HG02970 (cell line): Measurements from ENCODE around the gene BDNF.
"Not testable (repeated sequence)": the region's sequence is repeated elsewhere in the genome, so short reads cannot be mapped to it uniquely, and the experiment has no call there.

Source experiments
- ATAC-seq: cut with Tn5 transposase; IDR thresholded peaks from one replicate; pipeline ENCODE4 v1.9.1; 2021; ENCODE audit warnings: mild to moderate bottlenecking, moderate library complexity, moderate number of reproducible peaks; ENCODE audit not compliant: unreplicated experiment, low FRiP score

BDNF gene

DNA sequence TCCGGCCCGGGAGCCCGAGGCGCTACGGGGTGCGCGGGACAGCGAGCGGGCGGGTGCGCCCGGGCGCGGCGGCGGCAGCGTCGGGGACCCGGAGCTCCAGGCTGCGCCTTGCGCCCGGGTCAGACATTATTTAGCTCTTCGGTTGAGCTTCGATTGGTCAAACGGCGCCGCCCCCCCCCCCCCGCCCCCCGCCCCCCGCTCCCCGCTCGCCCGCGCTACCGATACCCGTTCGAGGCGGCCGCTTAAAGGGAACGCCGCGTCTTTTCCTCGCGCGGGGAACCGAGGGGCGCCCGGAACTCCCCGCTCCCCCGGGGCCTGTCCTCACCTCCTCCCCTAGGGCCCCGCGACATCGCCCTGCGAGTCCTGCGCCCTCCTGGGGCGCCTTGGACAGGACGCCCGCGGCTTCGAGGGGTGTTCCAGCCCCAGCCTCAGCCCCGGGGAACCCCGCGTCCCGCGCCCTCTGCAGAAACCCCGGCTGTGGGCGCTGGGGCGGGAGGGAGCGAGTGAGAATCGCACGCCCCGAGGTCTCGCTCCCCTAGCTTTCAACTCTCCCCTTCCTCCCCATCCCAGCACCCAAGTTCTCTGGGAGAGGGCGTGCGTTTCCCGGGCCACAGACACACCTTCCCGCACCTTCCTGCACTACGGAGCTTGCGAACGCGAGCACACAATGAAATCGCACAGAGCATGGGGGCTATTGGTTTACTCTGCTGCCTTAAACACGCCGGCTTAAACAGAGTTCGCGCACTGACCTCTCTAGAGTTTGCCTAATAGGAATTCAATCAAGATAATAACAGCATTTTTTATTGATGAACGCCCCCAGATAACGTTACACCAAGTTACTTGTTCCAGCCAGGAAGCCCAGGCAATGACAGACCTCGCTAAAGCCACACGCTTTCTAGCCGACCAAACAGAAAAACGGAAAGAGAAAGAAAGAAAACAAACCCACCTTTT is at the start of gene BDNF:
Gene BDNF (minus strand): TSS at position 105 of the 951 bp plus-strand sequence. CDS start 41,891 bp downstream, outside the sequence.
- no peak for ATAC-seq

DNA sequence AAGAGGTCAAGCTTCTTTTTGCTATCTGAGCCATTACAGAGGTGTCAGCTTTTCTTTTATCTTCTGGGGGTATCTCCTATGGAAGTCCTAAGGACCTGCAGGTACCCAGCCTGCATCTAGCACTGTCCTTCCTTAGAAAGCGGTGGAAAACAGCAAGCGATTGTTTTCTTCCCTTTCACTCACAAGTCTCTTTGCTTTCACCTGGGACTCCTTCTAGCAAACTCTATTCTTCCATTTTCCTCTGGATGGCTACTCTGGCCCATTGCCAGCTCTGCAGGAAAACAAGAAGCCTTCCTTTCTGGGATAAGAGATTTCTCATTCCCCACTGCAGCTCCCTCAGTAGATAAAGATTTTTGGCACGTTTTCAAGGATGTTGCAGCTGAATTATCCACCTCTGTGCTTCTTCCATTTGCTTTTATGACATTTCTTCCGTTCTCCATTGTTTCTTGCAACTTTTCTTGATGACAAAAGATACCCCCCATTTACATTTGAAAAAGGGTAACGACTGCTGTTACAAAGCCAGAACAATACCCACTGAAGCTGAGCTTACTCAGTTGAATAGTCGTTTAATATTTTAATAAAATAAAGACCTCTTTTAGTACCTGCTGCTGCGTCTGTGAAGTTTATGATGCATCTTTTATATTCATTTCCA is 40.2 kb upstream of the BDNF start:
- ATAC-seq, result no peak

DNA sequence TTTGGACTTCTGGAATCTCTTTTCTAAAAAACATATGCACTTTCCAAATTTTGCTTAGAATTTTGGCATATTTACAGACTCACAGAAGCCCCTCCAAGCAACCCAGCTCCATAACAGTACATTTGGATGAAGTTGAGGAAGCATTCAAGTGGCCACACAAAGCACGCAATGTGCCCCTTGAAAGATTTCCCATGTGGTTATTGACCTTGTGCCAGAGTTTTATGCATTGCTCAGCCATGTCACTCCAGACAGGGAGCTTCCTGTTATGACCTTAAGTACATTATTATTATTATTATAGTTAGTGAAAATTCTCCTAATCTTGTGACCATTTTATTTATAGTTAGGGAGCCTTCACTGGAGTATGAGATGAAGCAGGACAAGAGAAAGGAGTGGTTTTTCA is 35.0 kb upstream of the BDNF start:
- no peak for ATAC-seq

DNA sequence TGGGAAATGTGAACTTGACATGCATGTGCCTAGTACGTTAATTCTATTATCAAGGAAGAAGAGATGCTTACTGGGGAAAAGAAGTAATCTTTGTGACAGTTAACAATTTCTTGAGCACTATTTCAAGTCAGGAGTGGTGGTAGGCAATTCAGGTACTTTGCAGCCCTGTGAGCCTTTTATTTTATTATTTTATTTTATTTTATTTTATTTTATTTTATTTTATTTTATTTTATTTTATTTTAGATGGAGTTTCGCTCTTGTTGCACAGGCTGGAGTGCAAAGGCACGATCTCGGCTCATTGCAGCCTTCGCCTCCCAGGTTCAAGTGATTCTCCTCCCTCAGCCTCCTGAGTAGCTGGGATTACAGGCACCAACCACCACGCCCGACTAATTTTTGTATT is 31.5 kb upstream of the BDNF start:
- ATAC-seq, result not testable (repeated sequence)

DNA sequence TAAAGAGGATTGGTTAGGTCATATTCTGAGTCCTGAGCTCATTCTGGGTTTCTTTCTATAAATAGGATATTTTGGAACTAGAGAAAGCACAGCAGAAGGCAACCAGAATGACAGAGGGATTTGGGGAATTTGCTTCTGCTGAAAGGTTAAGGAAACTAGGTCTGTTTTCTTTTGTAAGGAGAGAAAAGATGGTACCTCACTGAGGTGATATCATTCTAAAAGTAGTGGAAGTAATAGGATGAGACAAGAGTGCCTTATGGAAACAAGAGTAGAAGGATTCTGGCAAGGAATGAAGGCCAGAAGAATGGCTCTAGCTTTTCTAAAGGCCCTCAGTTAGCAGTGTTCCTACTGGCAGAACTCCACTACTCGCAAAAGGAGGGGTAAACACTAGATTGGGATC is 26.7 kb upstream of the BDNF start:
- no peak for ATAC-seq

DNA sequence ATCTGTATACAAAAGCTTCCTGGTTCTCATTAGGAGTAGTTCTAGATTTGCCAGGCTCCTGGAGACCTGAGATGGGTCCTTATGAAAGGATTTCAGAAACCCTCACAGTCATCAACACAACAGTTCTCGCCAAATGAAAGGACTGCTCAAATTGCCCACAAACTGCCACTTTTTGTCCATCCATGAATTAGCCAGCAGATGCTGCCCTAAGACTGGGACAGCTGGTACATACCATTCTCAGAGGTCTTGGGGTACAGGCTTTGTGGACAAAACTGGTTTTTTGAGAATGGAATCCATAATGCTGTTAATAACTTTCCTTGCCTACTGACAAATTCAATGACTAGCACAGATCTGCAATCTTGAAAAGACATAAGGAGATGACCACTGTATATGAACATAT is 23.4 kb upstream of the BDNF start:
- ATAC-seq, result no peak

DNA sequence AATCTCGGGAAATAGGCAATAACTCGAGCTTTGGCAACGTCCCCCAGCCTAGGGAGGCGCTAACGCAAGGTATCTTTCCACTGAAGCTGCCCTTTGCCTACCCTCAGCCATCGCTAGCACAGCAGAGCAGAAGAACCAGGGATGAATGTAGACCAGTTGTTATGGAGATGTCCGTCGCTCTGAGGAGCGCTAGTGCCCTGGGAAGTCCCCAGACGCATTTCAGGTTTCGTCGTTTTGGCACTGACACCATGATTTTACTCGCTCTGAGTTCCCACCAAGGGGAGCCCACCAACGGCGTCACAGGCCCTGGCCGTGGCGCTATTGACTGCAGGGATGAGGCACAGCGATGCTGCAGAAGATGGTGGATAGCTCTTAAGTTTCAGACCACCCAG is 22.7 kb upstream of the BDNF start:
- ATAC-seq, result no peak

DNA sequence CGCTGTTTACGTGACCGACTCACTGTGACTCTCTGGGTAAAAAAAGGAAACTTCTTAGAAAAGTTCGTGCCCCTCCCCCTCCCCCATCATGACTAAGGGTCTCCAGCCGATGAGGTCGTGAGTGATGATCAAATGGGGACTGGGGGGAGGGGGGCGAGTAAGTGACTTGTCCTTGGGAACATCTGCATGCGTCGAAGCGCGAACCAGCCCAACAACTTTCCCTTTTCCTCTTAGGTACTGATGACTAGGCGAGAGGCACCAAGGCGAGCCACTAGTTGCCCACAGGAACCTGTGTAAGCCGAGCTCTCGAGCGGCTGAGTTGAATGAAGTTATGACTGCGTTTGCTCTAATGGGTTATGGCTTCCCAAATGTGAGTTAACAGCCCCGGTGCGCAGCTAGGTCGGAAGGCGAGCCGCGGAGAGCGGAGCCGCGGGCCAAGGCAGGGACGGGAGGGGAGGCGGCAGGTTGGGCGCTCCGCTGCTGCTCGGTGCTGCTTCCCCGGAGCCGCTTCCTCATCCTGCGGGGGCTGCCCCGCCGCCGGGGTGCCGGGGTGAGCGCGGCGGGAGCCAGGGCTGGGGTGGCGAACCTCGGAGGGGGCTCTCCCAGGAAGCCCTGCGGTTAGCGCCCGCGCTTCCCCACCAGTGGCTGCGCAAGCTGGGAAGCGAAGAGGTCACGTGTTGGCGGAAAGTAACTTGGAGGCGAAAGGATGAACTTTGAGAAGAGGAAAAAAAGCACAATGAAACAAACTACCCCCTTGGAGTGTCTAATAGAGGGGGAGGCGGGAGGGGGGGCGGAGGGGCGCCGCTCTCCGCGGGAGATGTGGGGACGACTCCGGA is 22.1 kb upstream of the BDNF start:
- no peak for ATAC-seq

DNA sequence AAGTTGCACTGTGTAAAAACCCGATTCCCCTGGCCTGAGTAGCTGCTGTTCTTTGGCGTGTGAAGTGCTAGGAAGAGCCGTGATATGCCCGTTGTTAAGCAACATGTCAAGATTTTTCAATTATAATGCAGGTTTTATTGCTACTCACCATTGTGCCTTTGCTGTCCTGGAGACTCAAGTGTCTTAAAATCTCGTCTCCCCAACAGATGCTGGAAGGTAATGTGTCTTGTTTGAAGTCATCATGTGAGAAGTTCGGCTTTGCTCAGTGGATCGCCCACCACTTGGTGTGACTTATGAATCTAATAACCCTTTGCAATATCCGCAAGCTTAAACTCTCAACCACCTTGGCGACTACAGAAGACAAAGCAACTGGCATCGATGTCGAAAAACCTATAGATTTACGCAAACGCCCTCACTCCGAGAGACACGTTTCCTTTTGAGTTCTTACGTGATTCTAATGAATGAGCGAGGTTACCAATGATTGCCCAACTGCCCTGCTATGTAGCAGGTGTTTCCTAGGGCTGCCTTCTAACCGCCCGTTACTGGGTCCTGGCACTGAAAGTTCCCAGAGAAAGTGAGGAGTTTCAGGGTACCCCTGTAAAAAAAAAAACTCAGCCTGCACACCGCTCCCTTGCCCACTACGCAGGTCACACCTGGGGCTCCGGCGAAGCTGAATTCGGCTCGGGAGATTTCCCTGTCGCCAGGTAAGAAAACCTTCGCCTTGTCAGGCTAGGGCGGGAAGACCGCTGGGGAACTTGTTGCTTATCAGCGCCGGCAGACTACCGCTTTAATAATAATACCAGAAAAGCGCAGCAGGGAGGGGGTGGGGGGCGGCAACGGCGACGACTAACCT is 21.2 kb upstream of the BDNF start:
- no peak for ATAC-seq

DNA sequence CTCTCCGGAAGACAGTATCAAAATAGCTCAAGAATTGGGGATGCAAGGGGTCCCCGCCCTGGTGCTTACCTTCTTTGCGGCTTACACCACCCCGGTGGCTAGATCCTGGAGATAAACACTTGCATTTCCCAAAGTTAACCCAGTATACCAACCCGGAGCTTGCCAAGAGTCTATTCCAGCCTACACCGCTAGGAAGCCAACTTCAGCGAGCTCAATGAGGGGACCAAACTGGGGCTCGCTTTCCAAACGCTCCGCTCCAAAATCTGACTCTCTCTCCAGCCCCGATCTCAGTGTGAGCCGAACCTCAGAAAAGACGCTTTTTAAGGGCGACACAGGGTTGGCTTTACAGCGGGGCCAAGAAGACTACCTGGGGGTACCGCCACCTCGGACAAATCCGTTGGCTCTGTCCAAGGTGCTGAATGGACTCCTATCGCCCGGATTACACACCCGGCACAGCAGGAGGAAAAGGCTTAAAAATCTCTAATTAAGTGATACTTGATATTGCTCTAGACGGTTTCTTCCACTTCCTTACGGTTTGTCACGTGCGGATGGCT is 20.1 kb upstream of the BDNF start:
- ATAC-seq, result no peak

DNA sequence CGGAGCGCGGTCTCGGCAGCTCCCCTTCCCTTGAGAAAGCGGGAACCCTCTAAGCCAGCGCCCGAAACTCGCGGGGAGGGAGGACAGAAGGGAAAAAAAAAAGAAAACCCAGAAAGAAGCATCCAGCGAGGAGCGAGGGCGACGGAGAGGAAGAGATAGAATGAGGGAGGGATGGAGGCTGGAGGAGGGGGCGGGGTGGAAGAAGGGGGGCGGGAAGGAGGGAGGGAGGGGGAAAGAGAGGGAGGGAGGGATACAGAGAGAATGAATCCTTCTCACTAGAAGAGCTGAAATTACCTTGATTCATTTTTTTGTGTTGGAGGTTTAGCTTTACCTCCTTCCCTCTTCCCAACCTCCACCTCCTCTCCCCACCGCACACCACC is 19.3 kb upstream of the BDNF start:
- ATAC-seq, result no peak

DNA sequence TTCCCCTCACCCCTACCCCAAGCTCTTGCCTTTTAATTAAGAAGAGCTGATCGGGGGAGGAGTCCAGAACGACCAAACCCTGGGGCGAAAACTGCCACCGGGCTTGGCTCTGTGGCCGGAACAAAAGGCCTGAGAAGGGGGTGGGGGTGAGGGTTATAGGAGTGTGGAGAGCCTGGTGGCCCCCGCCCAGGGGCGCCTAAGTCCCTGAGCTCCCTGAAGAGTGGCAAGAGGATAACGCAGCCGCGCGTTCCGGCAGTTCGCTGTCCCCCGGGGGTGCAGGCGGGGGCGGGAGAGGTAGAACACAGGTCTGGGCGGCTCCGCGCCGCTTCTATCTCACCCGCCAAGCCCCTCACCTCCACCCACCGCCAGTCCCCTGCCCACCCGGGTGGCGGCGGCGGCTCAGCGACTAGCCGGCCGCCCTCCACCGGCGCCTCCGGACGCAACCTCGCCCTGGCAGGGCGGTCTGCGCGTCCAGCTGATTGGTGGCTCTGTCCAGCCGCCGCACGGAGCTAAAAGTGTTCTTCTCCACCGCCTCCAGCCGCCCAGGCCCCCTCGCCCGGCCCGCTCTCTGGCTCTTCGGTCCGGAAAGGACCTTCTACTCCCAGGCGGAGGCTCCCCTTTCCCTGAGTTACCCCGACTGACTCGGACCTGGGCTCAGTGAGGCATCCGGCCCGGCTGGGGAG is 18.7 kb upstream of the BDNF start:
- no peak for ATAC-seq

DNA sequence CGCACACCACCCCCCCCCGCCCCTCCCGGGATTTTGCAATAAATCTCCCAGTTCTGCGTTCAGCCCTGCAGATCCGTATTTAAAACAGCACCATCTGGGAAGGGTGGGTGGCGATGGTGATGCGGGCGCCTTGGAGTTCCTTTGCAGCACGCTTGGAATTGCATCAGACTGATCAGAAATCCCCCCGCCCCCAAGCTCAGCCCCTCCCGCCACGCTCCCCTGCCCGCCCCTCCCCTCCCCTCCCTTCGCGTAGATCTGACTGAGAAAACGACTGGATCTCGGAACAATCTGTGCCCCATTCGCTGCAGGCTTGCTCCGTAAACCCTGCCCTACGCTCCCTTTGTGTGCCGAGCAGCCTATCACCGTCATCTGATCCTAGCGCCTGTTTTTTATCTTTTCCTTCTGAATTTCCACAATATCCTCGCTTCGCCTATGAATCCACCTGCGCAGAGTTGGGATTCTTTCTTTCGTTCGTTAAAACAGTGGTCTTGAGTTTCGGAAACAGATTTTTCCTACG is 18.1 kb upstream of the BDNF start:
- no peak for ATAC-seq

DNA sequence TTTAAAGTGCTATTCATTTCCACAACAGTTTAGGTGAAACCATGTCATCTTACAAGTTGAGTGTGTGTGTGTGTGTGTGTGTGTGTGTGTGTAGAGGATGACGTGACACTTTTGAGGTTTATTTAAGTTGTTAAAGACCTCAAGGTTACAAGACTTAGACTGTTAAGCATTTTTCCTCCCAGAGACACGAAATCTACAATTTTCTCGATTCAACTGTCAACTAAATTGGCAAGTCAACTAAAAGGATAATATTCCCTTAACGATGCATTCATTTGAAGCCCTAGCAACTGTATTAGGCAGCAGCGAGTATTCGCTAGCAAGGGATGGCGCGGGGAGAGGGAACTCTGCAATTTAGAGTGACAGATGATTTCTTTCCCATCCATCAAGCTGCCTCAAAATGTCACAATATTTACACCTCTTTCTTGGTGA is 17.6 kb upstream of the BDNF start:
- ATAC-seq, result no peak

DNA sequence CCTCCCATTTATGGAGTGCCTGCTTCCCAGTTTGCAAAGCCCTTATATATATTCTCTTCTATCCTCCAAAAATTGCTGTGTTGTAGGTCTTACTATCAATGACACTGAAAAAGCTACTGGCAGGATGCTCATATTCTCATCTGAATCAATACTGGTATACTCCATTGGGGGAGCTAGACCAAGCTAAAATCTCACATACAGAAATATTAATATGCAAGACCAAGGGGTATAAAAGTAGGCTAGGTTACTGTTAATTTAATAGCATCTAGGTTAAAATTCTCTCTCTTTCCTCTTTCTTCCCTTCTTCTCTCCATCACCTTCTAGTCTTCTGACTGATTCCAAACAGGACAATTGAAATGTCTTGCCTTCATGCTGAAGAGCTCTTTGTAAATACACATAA is 17.1 kb upstream of the BDNF start:
- ATAC-seq, result no peak

DNA sequence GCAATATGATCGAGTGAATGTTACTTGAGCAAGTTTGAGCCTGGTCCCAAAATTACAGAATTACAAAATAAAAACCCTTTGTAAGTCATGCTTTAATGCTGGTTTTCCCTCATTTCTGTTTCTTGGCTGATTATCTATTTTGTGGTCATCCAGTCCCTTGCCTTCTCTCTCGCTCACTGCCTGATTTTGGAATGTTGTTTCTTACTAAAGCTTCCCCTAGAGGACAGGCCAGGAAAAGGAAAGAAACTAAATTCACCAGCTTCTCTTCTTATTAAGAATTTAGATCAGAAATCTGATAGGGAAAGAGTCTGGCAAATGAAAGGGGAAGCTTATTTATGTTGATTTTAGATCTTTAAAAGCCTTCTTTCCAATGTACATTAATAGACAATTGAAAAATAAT is 16.6 kb upstream of the BDNF start:
- ATAC-seq, result no peak

DNA sequence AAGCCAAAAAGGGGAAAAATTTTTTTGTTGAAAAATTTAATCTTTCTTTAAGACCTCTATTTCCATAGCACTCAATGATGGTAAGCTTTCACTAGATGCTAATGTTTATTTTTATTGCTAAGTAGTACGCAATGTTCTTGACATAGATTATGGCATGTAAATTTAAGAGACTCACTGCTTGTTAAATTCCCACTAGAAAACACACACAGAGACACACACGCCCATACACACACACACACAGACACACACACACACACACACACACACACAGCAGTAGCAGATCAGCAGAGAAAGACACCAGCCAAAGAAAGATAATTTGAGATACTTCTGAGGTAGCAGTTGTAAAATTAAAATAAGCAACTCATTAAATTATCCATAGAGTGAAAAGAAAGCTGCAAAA is 16.0 kb upstream of the BDNF start:
- no peak for ATAC-seq

DNA sequence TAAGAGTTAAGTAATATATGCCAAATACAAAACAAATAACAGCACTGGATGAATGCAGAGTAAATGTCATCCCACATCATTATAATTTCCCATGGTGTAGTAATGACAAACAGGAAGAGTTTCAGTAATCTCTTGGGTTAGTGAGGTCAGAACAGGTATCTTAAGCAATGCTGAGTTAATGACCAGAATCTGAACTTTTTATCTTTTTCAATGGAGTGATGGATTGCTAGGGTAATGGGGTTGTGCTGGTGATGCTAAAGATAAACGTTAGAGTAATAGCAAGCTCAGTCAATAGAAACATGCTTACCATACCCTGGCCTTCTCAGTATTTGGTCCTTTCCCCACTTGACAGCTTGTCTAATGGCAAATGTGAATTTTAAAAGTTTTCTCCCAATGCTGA is 11.5 kb upstream of the BDNF start:
- ATAC-seq, result no peak

DNA sequence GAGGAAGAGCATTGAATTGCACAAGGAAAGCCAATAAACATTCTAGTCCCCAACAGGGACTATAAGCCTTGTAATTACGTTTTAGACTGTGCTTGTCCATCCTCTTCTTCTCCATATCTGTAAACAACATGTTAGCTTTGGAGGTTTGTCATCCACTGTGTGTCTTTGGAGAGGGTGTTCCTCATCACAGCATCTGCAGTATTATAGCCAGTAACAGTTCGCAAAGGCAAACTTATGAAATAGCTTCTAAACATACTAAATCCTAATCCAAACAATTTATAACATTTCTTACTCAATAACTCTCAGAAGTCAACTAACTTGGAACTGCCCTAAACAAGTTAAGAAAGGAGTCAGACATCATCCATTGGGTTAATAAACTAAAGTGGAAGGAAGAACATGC is 10.3 kb upstream of the BDNF start:
- no peak for ATAC-seq
